Measurements from ENCODE around the gene LMF1. TPM values are rescaled to one million over a fixed set of nuclear protein-coding genes. Genes with fewer than 3 reads are reported as not detected.

LMF1 gene
- total RNA-seq, 1 donor = 29.4 TPM

DNA sequence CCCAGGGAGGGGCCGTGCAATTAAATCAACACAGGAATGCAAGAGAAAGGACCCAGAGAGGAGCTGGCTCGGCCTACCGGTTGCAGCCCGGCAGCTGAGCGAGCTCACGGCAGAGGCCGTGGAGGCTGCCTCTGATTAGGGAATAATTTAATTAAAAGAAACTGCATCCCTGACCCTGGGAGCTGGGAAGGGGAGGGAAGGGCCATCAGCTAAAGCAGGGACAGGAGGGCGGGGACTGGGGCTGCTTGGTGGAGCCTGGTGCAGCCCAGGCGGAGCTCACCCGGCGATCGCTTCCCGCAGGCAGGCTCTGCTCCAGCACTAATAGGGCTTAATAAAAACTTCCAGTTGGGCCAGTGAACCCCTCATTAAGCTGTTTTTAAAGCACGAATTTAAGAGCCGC is 43.4 kb downstream of the LMF1 start:
- TF ChIP-seq, protein P1, sequence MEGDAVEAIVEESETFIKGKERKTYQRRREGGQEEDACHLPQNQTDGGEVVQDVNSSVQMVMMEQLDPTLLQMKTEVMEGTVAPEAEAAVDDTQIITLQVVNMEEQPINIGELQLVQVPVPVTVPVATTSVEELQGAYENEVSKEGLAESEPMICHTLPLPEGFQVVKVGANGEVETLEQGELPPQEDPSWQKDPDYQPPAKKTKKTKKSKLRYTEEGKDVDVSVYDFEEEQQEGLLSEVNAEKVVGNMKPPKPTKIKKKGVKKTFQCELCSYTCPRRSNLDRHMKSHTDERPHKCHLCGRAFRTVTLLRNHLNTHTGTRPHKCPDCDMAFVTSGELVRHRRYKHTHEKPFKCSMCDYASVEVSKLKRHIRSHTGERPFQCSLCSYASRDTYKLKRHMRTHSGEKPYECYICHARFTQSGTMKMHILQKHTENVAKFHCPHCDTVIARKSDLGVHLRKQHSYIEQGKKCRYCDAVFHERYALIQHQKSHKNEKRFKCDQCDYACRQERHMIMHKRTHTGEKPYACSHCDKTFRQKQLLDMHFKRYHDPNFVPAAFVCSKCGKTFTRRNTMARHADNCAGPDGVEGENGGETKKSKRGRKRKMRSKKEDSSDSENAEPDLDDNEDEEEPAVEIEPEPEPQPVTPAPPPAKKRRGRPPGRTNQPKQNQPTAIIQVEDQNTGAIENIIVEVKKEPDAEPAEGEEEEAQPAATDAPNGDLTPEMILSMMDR (IDR thresholded peaks at IDR 0.05; ENCODE audit: insufficient read depth, low read length) = no peak
- no peak for DNase-seq (ENCODE audit: low read depth)
- H3K4me3 ChIP-seq (ENCODE audit: low read depth, low read length) = no peak overlapping the region

DNA sequence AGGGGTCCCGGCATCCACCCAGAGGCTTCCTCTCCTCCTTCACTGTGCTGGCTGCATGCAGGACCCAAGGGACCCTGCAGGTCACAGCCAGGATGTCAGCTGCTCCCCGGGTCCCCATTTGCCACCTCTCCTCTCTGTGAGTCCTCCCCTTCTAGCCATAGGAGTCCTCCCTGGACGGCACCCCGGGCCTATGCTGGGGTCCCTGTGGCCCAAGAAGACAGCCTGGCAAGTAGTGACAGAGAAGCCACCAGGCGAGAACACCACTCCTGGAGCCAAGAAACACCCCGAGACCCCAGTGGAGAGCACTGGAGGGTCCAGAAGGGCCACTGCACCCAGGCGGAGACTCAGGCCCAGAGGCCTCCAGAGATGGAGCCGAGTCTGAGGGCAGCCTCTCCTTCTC is 44.1 kb downstream of the LMF1 start:
- no peak overlapping the region for H3K4me3 ChIP-seq (ENCODE audit: low read depth, low read length)
- TF ChIP-seq, protein P1 (IDR thresholded peaks at IDR 0.05; ENCODE audit: insufficient read depth, low read length) = no peak
- no peak for DNase-seq (ENCODE audit: low read depth)

- no peak for DNase-seq (ENCODE audit: low read depth)
- H3K4me3 ChIP-seq (ENCODE audit: low read depth, low read length) = no peak overlapping the region
- TF ChIP-seq, protein P1 (IDR thresholded peaks at IDR 0.05; ENCODE audit: insufficient read depth, low read length) = no peak
These were observed 46.0 kb downstream of the LMF1 start for GRCh38 chr16:924806-925205.

GRCh38 chr16:924063-924462 is 46.7 kb downstream of the LMF1 start:
- no peak overlapping the region for H3K4me3 ChIP-seq (ENCODE audit: low read depth, low read length)
- DNase-seq (ENCODE audit: low read depth) = no peak
- TF ChIP-seq, protein P1 (IDR thresholded peaks at IDR 0.05; ENCODE audit: insufficient read depth, low read length) = no peak

DNA sequence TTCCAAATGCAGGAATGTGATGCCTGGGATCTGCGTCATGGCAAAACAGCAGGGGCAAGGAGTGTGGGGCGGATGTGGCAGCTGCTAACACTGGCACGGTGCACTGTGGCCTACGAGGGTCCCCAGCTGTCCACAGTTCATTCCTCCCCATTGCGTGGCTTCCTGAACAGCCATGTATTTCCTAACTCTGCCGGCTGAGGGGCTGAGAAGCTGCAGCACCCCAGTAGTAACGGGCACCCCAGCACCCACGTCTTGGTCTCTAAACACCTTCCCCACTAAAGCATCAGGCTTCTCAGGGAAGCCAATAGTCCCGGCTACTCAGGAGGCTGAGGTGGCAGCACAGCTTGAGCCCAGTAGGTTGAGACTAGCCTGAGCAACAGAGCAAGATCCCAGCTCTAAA is 47.6 kb downstream of the LMF1 start:
- no peak overlapping the region for H3K4me3 ChIP-seq (ENCODE audit: low read depth, low read length)
- DNase-seq (ENCODE audit: low read depth) = no peak
- TF ChIP-seq, protein P1 (IDR thresholded peaks at IDR 0.05; ENCODE audit: insufficient read depth, low read length) = no peak

DNA sequence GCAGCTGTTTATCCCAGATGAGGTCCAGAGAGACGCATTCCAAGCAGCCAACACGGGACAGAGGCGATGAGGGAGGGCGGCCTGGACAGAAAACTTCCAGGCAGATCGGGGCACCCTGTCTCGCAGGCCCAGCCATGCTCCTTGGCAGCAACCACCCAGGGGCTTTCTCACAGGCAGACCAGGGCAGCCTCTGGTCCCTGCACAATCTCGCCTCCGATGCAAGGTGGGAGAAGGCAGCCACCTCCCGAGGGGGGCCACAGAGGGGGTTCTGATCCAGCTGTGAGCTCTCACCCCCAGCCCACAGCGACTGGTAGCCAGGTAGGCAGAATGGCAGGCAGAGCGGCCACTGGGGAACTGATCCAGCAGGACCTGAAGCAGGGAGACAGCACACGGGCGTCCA is 48.7 kb downstream of the LMF1 start:
- DNase-seq (ENCODE audit: low read depth) = no peak
- H3K4me3 ChIP-seq (ENCODE audit: low read depth, low read length) = no peak overlapping the region
- TF ChIP-seq, protein P1 (IDR thresholded peaks at IDR 0.05; ENCODE audit: insufficient read depth, low read length) = no peak

GRCh38 chr16:921321-921905 is 49.4 kb downstream of the LMF1 start:
- H3K4me3 ChIP-seq (ENCODE audit: low read depth, low read length) = no peak overlapping the region
- no peak for DNase-seq (ENCODE audit: low read depth)
- TF ChIP-seq, protein P1 (IDR thresholded peaks at IDR 0.05; ENCODE audit: insufficient read depth, low read length) = no peak
